AG04449 (cell line): Measurements from ENCODE around the gene CCM2L.

Experiments
- CTCF ChIA-PET: fragments of 350-600 bp; formaldehyde crosslinking; extraction: SDS; loops from one replicate; lab custom pipeline; 2021; ENCODE audit warnings: antibody characterized with exemption; lab: Yijun Ruan, JAX
- POLR2A ChIA-PET: fragments of 400-600, 350-600 bp; formaldehyde crosslinking; extraction: SDS; loops from one replicate; lab custom pipeline; 2020; ENCODE audit warnings: antibody characterized with exemption, inconsistent platforms; lab: Yijun Ruan, JAX
- DNase-seq: peaks from one replicate; pipeline ENCODE4 v3.0.0-alpha.2; 2010; ENCODE audit warnings: low read depth, low spot score
- H3K4me3 ChIP-seq: 2 replicates; pipeline ENCODE4 v1.5.1; 2011; ENCODE audit warnings: low read depth, mild to moderate bottlenecking, control low read depth, low read length
- CTCF ChIP-seq: IDR thresholded peaks from one replicate; pipeline ENCODE4 v1.5.1; 2011; ENCODE audit warnings: mild to moderate bottlenecking, moderate library complexity, low read length, control low read depth, inconsistent platforms; ENCODE audit not compliant: insufficient read depth; ENCODE audit errors: missing control alignments

CCM2L gene

GRCh38 chr20:32040142-32040953 is 30.1 kb downstream of the CCM2L start:
- POLR2A ChIA-PET, result no interaction called here
- no peak for TF ChIP-seq CTCF
- DNase-seq, result no peak
- H3K4me3 ChIP-seq, result no peak overlapping the region
- CTCF ChIA-PET, result interaction anchor here (4.8 kb wide), 1 partner anchor 10 kb away, joined by 63 read pairs; no protein-coding TSS in a partner anchor

- H3K4me3 ChIP-seq, result no peak overlapping the region
- ChIA-PET CTCF (interaction anchor here (1.4 kb wide), 1 partner anchor 223 kb away, joined by 4 read pairs; no protein-coding TSS in a partner anchor), POLR2A (no interaction called here)
- no peak for DNase-seq
- no peak for TF ChIP-seq CTCF
These were observed 35.8 kb downstream of the CCM2L start for GRCh38 chr20:32045999-32046398.

- no peak overlapping the region for H3K4me3 ChIP-seq
- no peak for TF ChIP-seq CTCF
- CTCF ChIA-PET, result interaction anchor here (1.1 kb wide), 1 partner anchor 19 kb away, joined by 3 read pairs; no protein-coding TSS in a partner anchor
- POLR2A ChIA-PET, result no interaction called here
- DNase-seq, result no peak
These were observed 40.1 kb downstream of the CCM2L start for GRCh38 chr20:32050324-32050841.

- no peak overlapping the region for H3K4me3 ChIP-seq
- POLR2A ChIA-PET, result no interaction called here
- no peak for TF ChIP-seq CTCF
- no peak for DNase-seq
- CTCF ChIA-PET, result interaction anchor here (0.7 to 1.1 kb wide), 2 partner anchors 20 to 42 kb away, joined by 3 read pairs; no protein-coding TSS in a partner anchor
These were observed 40.8 kb downstream of the CCM2L start for GRCh38 chr20:32050851-32051556.

- POLR2A ChIA-PET, result no interaction called here
- TF ChIP-seq CTCF, result no peak
- no peak for DNase-seq
- CTCF ChIA-PET, result interaction anchor here (0.7 kb wide), 1 partner anchor 41 kb away, joined by 3 read pairs; no protein-coding TSS in a partner anchor
- H3K4me3 ChIP-seq, result no peak overlapping the region
These were observed 41.5 kb downstream of the CCM2L start for GRCh38 chr20:32051720-32052089.

GRCh38 chr20:32052090-32052777 is 42.0 kb downstream of the CCM2L start, which contains the start of gene HCK:
HCK (plus strand) TSS chr20:32052242.
- ChIA-PET CTCF (no interaction called here), POLR2A (no interaction called here)
- no peak for DNase-seq
- TF ChIP-seq CTCF, result no peak
- no peak within 1 kb of the TSS for H3K4me3 ChIP-seq
